ENCODE data around the gene ZNHIT1.

ZNHIT1 gene

GRCh38 chr7:101216860-101217387 is 1.0 kb upstream of the ZNHIT1 start:
- no peak for DNase-seq (ENCODE audit: low read depth in 2 of 2)

DNA sequence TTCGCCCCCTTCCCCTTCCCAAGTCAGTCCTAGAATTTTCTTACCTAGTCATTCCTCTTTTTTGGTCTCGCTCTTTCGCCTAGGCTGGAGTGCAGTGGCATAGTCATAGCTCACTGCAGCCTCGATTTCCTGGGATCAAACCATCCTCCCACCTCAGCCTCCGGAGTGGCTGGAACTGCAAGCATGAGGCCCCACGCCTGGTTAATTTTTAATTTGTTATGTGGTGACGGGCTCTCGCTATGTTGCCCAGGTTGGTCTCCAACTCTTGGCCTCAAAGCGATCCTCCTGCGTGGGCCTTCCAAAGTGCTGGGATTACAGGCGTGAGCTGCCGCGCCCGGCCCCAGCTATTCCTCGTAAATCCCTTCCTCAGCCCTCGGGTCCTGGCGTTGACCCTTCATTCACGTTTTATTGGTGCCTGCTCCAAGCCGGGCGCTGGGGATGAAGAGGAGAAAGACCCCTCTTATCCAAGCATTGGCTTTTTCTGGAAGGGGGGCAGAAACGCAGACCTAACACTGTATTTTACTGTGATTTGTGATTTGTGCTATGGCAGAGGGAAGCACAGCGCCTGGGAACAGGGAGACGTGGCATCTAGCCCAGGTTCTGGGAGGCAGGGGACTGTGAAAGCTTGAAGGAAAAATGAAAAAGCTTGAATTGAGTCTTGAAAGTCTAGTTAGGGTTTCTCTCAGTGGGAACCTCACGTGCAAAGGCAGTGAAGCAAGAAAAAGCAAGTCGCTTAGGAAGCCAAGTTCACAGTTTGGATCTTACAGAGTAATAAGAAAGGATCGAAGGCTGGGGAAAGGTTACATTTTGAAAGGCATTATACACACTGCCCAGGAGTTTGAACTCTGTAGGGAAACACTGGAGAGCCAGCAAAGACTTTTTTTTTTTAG is 516 bp downstream of the ZNHIT1 start:
- no peak for DNase-seq (ENCODE audit: low read depth in 2 of 2)

- no peak for DNase-seq (ENCODE audit: low read depth in 2 of 2)
Measured at GRCh38 chr7:101220295-101220694, 2.3 kb downstream of the ZNHIT1 start.

DNA sequence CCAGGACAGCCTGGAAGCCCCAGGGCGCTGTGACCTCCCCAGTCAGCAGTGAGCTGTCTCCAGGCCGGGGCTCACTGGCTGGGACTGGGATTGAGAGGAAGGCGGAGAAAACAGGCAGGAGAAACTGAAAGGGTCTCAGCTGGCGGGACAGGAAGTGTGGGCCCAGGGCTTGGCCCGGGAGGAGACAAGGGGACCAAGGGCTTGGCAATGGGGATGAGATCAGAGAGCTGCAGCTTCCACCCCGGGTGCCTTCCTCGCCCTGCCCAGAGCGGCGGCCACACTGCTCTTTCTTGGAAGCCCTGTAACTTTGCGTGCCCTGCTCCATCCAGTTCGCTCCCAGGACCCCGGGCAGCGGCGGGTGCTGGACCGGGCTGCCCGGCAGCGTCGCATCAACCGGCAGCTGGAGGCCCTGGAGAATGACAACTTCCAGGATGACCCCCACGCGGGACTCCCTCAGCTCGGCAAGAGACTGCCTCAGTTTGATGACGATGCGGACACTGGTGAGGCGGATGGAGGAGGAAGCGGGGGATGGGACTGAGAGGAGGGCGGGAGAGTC is 4.4 kb downstream of the ZNHIT1 start:
- no peak for DNase-seq (ENCODE audit: low read depth in 2 of 2)

- DNase-seq (ENCODE audit: low read depth in 2 of 2), result no peak
Measured at GRCh38 chr7:101223528-101223927, 5.6 kb downstream of the ZNHIT1 start.

DNA sequence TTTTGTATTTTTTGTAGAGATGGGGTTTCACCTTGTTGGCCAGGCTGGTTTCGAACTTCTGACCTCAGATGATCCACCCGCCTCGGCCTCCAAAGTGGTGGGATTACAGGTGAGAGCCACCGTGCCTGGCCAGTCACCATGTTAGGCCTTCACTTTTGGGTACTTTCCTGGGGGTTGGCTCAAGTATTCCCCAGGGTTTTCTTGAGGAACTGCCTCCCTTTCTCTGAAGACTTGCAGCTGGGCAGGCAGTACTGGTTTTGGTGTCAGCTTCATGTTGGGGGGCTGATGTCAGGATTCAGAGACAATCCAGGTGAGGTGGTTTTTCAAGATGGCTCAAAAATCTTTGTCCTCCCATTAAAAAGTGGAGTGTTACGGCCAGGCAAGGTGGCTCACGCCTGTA is 7.7 kb downstream of the ZNHIT1 start:
- DNase-seq (ENCODE audit: low read depth in 2 of 2), result no peak

- no peak for DNase-seq (ENCODE audit: low read depth in 2 of 2)
Measured at GRCh38 chr7:101226721-101227120, 8.8 kb downstream of the ZNHIT1 start.

DNA sequence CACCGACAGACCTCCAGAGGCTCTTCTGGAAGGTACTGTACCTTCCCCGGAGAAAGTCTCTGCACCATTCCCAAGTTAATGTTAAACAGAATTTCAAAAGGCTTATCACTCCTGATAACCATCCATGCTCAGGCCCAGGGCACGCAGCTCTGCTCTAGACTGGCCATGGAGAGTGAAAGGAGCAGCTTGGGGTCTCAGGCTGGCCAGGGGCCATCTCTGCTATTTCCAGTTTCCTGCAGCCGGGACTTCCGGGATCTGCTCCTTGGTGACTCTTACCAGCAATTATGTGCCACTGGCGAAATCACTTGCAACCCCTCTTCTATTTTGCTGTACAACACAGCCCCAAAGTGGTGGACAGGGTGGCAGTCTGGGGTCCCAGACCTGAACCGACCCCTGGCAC is 13.7 kb downstream of the ZNHIT1 start:
- no peak for DNase-seq (ENCODE audit: low read depth in 2 of 2)

DNA sequence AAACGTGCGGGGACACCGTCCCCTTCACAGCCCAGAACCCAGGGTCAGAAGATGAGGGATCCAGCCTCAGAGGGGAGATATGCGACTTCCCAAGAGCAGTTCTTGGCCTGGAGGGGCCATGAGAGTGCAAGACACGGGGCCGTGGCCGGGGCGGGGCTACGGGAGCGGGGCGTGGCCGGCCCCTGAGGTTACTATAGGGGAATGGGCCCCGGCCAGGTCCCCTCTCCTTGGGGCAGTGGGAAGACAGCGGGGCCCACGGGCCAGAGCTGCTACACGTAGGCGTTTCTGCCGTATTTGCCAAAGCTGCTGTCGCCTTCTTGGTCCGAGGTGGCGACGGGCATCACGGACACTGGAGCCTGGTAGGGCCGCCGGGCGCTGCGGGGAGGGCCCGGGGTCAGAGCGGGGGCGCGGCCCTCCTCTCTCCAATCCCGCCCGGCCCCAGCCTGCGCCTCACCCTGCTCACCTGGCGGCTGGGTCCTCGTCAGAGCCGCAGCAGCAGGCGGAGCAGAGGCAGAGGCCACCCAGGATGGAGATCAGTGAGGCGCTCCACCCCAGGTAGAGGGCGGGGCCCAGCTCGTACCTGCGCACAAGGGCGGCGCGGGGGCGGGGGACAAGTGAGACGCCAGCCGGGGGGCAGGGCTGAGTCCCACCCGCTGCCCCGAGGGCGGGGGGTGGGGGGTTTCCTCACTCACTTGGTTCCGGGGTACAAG is 14.3 kb downstream of the ZNHIT1 start:
- DNase-seq (ENCODE audit: low read depth in 2 of 2), result no peak

DNA sequence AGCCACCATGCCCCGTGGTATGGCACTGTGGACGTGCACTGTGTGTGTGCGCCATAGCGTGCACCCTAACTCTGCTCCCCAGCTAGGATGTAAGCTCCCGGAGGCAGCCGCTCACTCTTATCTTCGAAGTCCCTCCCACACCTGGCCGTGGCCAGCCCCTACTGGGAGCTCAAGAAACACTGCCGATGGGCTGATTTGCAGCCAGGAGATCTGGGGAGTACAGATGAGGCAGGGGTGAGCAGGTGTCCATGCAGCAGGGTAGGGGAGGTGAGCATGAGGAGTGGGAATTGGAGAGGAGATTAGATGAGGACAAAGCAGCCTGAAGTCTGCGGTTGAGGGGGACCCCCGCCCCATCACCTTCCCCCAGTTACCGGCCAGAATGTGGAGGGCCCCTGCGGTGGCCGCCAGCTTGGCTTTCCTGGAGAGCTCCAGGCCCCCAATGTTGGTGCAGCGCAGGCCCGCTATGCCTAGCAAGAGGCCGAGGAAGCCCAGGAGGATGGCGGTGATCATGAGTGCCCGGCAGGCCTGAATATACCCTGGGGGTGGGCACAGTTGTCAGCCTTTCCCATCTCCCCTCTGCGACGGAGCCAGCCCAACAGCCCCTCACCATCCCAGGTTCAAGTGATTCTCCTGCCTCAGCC is 16.1 kb downstream of the ZNHIT1 start:
- DNase-seq (ENCODE audit: low read depth in 2 of 2), result no peak

DNA sequence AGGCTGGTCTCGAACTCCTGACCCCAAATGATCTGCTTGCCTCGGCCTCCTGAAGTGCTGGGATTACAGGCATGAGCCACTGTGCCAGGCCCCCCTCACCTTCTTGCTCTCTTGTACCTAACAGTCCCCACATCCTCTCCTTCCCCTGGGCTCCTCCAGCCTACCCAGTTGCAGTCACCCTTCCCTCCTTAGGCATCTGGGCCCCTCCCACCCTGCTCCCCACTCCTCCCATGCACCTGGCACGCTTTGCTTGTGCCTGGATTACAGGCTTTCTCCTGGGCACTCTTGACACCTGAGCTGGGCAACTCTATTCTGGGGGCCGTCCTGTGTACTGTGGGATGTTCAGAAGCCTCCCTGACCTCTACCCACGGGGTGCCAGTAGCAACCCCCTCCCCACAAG is 16.7 kb downstream of the ZNHIT1 start:
- no peak for DNase-seq (ENCODE audit: low read depth in 2 of 2)

DNA sequence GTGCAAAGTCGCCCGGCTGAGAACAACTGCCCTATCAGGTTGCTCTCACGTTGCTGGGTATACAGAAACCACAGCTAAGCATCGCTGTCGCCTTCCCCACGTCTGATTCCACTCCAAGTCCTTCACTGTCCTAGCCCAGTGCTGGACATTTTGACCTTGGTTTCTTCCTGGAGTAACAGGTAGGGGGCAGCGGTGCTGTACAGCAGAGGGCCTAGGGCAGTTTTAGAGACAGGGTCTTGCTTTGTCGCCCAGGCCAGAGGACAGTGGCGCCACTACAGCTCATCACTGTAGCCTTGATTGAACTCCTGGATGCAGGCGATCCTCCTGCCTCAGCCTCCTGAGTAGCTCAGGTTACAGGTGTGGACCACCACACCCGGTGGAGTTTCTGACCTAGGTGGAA is 17.1 kb downstream of the ZNHIT1 start:
- no peak for DNase-seq (ENCODE audit: low read depth in 2 of 2)

DNA sequence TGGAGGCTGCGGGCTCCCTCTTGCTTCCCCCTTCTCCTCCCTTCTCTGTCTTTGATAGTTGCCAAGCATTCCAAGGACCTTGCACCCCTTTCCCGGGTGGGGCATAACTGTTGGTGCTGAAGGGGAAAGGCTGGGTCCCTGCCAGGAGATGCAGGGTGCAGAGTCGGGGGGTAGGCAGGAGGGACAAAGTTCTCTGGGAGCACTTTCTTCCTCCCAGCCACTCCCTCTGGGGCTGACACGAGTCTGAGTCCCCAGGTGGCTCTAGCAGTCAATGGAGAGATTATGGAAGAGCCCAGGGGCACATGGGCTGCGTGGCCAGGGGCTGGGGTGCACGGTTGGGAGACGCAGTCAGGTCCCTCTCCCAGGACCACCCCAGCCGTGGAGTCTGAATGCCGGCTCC is 17.6 kb downstream of the ZNHIT1 start:
- DNase-seq (ENCODE audit: low read depth in 2 of 2), result no peak

DNA sequence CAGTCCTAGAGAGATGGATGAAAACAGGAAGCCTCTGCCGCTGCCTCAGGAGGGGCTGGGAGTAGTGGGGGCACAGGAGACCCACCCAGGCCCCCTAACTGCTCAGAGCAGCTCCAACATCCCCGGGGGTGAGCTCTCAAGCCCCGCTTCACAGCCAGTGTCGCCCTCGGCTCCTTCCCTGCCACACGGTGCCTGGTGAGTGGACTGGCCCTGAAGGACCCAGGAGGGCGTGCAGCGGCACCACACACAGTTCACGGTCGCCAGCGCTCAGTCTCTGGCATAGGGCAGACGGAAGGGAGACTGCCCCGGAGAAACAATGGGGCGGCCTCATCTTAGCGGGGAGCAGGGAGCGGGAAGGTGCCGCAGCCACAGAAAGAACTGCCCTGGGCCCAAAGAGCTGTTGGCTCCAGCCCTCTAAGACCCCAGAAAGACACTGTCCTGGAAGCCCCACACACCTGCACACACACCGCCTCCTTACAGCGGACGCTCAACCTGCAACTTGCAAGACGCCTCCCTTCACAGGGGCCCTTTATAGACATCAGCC is 18.4 kb downstream of the ZNHIT1 start:
- DNase-seq (ENCODE audit: low read depth in 2 of 2), result no peak

DNA sequence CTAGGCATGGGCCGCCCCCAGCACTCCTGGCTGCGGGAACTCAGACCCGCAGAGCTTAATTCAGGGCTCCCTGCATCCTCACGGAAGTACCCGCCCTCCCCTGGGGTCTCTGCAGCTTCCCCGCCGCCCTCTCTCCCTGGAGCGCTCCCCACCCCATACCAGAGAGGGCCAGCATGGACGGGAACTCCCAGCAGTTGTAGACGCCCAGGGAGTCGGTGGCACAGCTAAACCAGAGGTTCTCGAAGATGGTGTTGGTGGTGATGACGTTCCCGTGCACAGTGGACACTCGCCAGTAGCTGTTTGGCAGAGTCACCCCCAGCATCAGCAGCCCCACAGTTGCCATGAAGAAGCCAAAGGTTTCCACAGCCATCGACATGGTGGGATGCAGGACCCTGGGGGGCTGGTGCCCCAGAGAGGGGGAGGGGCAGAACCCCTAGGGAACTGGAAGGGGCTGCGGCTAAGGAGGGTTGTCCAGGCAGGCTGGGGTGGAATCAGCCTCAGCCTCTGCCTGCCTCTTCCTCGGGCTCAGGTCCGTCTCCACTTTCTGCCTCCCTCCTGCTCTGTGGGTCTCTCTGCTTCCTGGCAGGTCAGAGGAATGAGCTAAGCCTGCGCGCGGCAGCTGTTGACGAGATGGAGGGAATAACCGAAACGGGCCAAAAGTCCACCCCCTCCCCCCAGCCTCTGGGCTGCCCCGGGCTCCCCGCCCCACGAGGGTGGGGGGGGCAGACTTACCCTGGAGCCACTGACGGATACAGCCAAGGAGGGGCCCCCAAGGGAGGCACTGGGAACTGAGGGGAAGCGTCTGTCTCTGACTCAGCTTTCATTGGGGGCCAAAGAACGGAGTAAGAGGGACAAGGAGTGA is 19.5 kb downstream of the ZNHIT1 start, which contains the start of gene CLDN15:
Gene CLDN15 (minus strand): TSS at position 597 of the 862 bp plus-strand sequence. CDS start 221 bp downstream, at position 376.
- no peak for DNase-seq (ENCODE audit: low read depth in 2 of 2)

GRCh38 chr7:101238226-101239182 is 20.5 kb downstream of the ZNHIT1 start:
- DNase-seq (ENCODE audit: low read depth in 2 of 2), result no peak

GRCh38 chr7:101239191-101239950 is 21.4 kb downstream of the ZNHIT1 start:
- DNase-seq (ENCODE audit: low read depth in 2 of 2), result no peak

GRCh38 chr7:101239951-101240220 is 21.9 kb downstream of the ZNHIT1 start:
- DNase-seq (ENCODE audit: low read depth in 2 of 2), result no peak
